Measurements from ENCODE around the gene CALY.
A peak's percentile ranks its signal among the peaks of the same experiment; 100 is the strongest.

Gene CALY

GRCh38 chr10:133303206-133303605, 33.5 kb downstream of the CALY start:
- H4K12ac ChIP-seq (ENCODE audit: low read depth, low read length) = no peak overlapping the region
- H2AK5ac ChIP-seq (ENCODE audit: low read length) = no peak overlapping the region
- H2BK120ac ChIP-seq (ENCODE audit: insufficient read depth, low read length, poor library complexity) = no peak overlapping the region
- H3K9ac ChIP-seq (ENCODE audit: low read length) = no peak overlapping the region
- WGBS (ENCODE audit: extremely low coverage, insufficient coverage, insufficient read length) = no CpG with 5 or more reads among the region's 10 CpGs
- no peak overlapping the region for H2AFZ ChIP-seq (ENCODE audit: insufficient read depth, low read length, poor library complexity)
- H4K8ac ChIP-seq (ENCODE audit: low read depth, low read length) = no peak overlapping the region
- no peak overlapping the region for H3K4me2 ChIP-seq (ENCODE audit: low read length)
- no peak overlapping the region for H2BK5ac ChIP-seq (ENCODE audit: low read depth, low read length, poor library complexity)
- no peak overlapping the region for H3K4me3 ChIP-seq (ENCODE audit: low read depth, low read length)
- DNase-seq = no peak
- H3K23ac ChIP-seq (ENCODE audit: low read length) = no peak overlapping the region
- no peaks in the 10 kb centered on the region for H3K79me2 ChIP-seq (ENCODE audit: control insufficient read depth, insufficient read depth, low read length, poor library complexity)
- H2BK12ac ChIP-seq (ENCODE audit: low read length) = no peak overlapping the region
- peaks cover 30 to 40% of the 10 kb centered on the region in 2 experiments for H3K36me3 ChIP-seq (ENCODE audit: control insufficient read depth in 1 of 2, insufficient read depth in 2 of 2, low read length in 2 of 2)
- no peak overlapping the region for H3K18ac ChIP-seq (ENCODE audit: low read length)
- H3K9me3 ChIP-seq (ENCODE audit: insufficient read depth, low read depth, low read length) = no peaks in the 10 kb centered on the region
- H3K27ac ChIP-seq (ENCODE audit: low read depth, low read length) = no peak overlapping the region
- no peaks in the 10 kb centered on the region for H3K27me3 ChIP-seq (ENCODE audit: insufficient read depth, low read length)
- no peak overlapping the region for H3K4ac ChIP-seq (ENCODE audit: low read depth, low read length)
- no peaks in the 10 kb centered on the region for H3K79me1 ChIP-seq (ENCODE audit: low read length)
- H3K14ac ChIP-seq (ENCODE audit: low read length) = no peak overlapping the region
- no peak overlapping the region for H4K91ac ChIP-seq (ENCODE audit: low read depth, low read length)
- H3K4me1 ChIP-seq (ENCODE audit: control insufficient read depth in 1 of 2, insufficient read depth in 2 of 2, low read length in 2 of 2) = peaks cover 2 to 7% of the 10 kb centered on the region in 2 experiments

GRCh38 chr10:133302230-133302629, 34.5 kb downstream of the CALY start:
- Histone ChIP-seq H2AFZ (ENCODE audit: insufficient read depth, low read length, poor library complexity) (no peak overlapping the region), H3K36me3 (ENCODE audit: control insufficient read depth in 1 of 2, insufficient read depth in 2 of 2, low read length in 2 of 2) (peaks cover 37 to 49% of the 10 kb centered on the region in 2 experiments), H2BK12ac (ENCODE audit: low read length) (no peak overlapping the region), H3K14ac (ENCODE audit: low read length) (no peak overlapping the region), H4K8ac (ENCODE audit: low read depth, low read length) (no peak overlapping the region), H3K9me3 (ENCODE audit: insufficient read depth, low read depth, low read length) (no peaks in the 10 kb centered on the region), H4K12ac (ENCODE audit: low read depth, low read length) (no peak overlapping the region), H3K79me1 (ENCODE audit: low read length) (no peaks in the 10 kb centered on the region), H3K27me3 (ENCODE audit: insufficient read depth, low read length) (no peaks in the 10 kb centered on the region), H2AK5ac (ENCODE audit: low read length) (no peak overlapping the region), H3K4ac (ENCODE audit: low read depth, low read length) (no peak overlapping the region), H4K91ac (ENCODE audit: low read depth, low read length) (no peak overlapping the region), H3K4me2 (ENCODE audit: low read length) (no peak overlapping the region), H3K4me3 (ENCODE audit: low read depth, low read length) (peak overlapping the region; percentile 18), H3K23ac (ENCODE audit: low read length) (no peak overlapping the region), H3K4me1 (ENCODE audit: control insufficient read depth in 1 of 2, insufficient read depth in 2 of 2, low read length in 2 of 2) (peaks cover 0 to 2% of the 10 kb centered on the region in 2 experiments), H3K9ac (ENCODE audit: low read length) (no peak overlapping the region), H3K79me2 (ENCODE audit: control insufficient read depth, insufficient read depth, low read length, poor library complexity) (no peaks in the 10 kb centered on the region), H2BK5ac (ENCODE audit: low read depth, low read length, poor library complexity) (no peak overlapping the region), H2BK120ac (ENCODE audit: insufficient read depth, low read length, poor library complexity) (no peak overlapping the region), H3K18ac (ENCODE audit: low read length) (peak overlapping the region; percentile 15), H3K27ac (ENCODE audit: low read depth, low read length) (no peak overlapping the region)
- no CpG with 5 or more reads among the region's 14 CpGs for WGBS (ENCODE audit: extremely low coverage, insufficient coverage, insufficient read length)
- no peak for DNase-seq

GRCh38 chr10:133299738-133300137, 37.0 kb downstream of the CALY start:
- H3K23ac ChIP-seq (ENCODE audit: low read length) = no peak overlapping the region
- peaks cover 3% of the 10 kb centered on the region for H3K9me3 ChIP-seq (ENCODE audit: insufficient read depth, low read depth, low read length)
- H3K4me2 ChIP-seq (ENCODE audit: low read length) = no peak overlapping the region
- no peak overlapping the region for H4K8ac ChIP-seq (ENCODE audit: low read depth, low read length)
- no peak overlapping the region for H3K18ac ChIP-seq (ENCODE audit: low read length)
- H3K9ac ChIP-seq (ENCODE audit: low read length) = no peak overlapping the region
- no peaks in the 10 kb centered on the region for H3K27me3 ChIP-seq (ENCODE audit: insufficient read depth, low read length)
- H2AFZ ChIP-seq (ENCODE audit: insufficient read depth, low read length, poor library complexity) = no peak overlapping the region
- no peak overlapping the region for H2BK12ac ChIP-seq (ENCODE audit: low read length)
- no peak overlapping the region for H2BK120ac ChIP-seq (ENCODE audit: insufficient read depth, low read length, poor library complexity)
- no peak overlapping the region for H3K14ac ChIP-seq (ENCODE audit: low read length)
- no peaks in the 10 kb centered on the region for H3K79me1 ChIP-seq (ENCODE audit: low read length)
- H2BK5ac ChIP-seq (ENCODE audit: low read depth, low read length, poor library complexity) = no peak overlapping the region
- H2AK5ac ChIP-seq (ENCODE audit: low read length) = no peak overlapping the region
- H3K36me3 ChIP-seq (ENCODE audit: control insufficient read depth in 1 of 2, insufficient read depth in 2 of 2, low read length in 2 of 2) = peaks cover 58 to 70% of the 10 kb centered on the region in 2 experiments
- no peaks in the 10 kb centered on the region for H3K4me1 ChIP-seq (ENCODE audit: control insufficient read depth in 1 of 2, insufficient read depth in 2 of 2, low read length in 2 of 2)
- no peak overlapping the region for H3K27ac ChIP-seq (ENCODE audit: low read depth, low read length)
- no peak overlapping the region for H4K12ac ChIP-seq (ENCODE audit: low read depth, low read length)
- WGBS (ENCODE audit: extremely low coverage, insufficient coverage, insufficient read length) = no CpG with 5 or more reads among the region's 14 CpGs
- H3K79me2 ChIP-seq (ENCODE audit: control insufficient read depth, insufficient read depth, low read length, poor library complexity) = no peaks in the 10 kb centered on the region
- no peak overlapping the region for H3K4me3 ChIP-seq (ENCODE audit: low read depth, low read length)
- H3K4ac ChIP-seq (ENCODE audit: low read depth, low read length) = no peak overlapping the region
- DNase-seq = no peak
- H4K91ac ChIP-seq (ENCODE audit: low read depth, low read length) = no peak overlapping the region

- peaks cover 63 to 74% of the 10 kb centered on the region in 2 experiments for H3K36me3 ChIP-seq (ENCODE audit: control insufficient read depth in 1 of 2, insufficient read depth in 2 of 2, low read length in 2 of 2)
- H3K79me1 ChIP-seq (ENCODE audit: low read length) = no peaks in the 10 kb centered on the region
- no peaks in the 10 kb centered on the region for H3K27me3 ChIP-seq (ENCODE audit: insufficient read depth, low read length)
- no peak overlapping the region for H2BK5ac ChIP-seq (ENCODE audit: low read depth, low read length, poor library complexity)
- no peaks in the 10 kb centered on the region for H3K79me2 ChIP-seq (ENCODE audit: control insufficient read depth, insufficient read depth, low read length, poor library complexity)
- no peak for DNase-seq
- H3K4ac ChIP-seq (ENCODE audit: low read depth, low read length) = no peak overlapping the region
- peaks cover 3% of the 10 kb centered on the region for H3K9me3 ChIP-seq (ENCODE audit: insufficient read depth, low read depth, low read length)
- H3K23ac ChIP-seq (ENCODE audit: low read length) = no peak overlapping the region
- no peak overlapping the region for H2BK12ac ChIP-seq (ENCODE audit: low read length)
- H4K91ac ChIP-seq (ENCODE audit: low read depth, low read length) = no peak overlapping the region
- H4K8ac ChIP-seq (ENCODE audit: low read depth, low read length) = no peak overlapping the region
- H3K4me2 ChIP-seq (ENCODE audit: low read length) = no peak overlapping the region
- no peak overlapping the region for H3K18ac ChIP-seq (ENCODE audit: low read length)
- H2AFZ ChIP-seq (ENCODE audit: insufficient read depth, low read length, poor library complexity) = no peak overlapping the region
- no peak overlapping the region for H3K27ac ChIP-seq (ENCODE audit: low read depth, low read length)
- no peak overlapping the region for H3K4me3 ChIP-seq (ENCODE audit: low read depth, low read length)
- H2BK120ac ChIP-seq (ENCODE audit: insufficient read depth, low read length, poor library complexity) = no peak overlapping the region
- no peak overlapping the region for H3K14ac ChIP-seq (ENCODE audit: low read length)
- H2AK5ac ChIP-seq (ENCODE audit: low read length) = no peak overlapping the region
- no peak overlapping the region for H3K9ac ChIP-seq (ENCODE audit: low read length)
- H3K4me1 ChIP-seq (ENCODE audit: control insufficient read depth in 1 of 2, insufficient read depth in 2 of 2, low read length in 2 of 2) = no peaks in the 10 kb centered on the region
- no peak overlapping the region for H4K12ac ChIP-seq (ENCODE audit: low read depth, low read length)
- WGBS (ENCODE audit: extremely low coverage, insufficient coverage, insufficient read length) = no CpG with 5 or more reads among the region's 10 CpGs
These were observed 37.5 kb downstream of the CALY start for GRCh38 chr10:133299224-133299623.
